ENCODE results near the gene ZDHHC12. TPM values are rescaled to one million over a fixed set of nuclear protein-coding genes. Genes with fewer than 3 reads are reported as not detected.
"Not testable (repeated sequence)": the region's sequence is repeated elsewhere in the genome, so short reads cannot be mapped to it uniquely, and the experiment has no call there.

ZDHHC12 gene
- total RNA-seq, 4 donors from 2014 or later: 13.2 to 34.1 (median 25.3) TPM

GRCh38 chr9:128701227-128701854 is 22.6 kb downstream of the ZDHHC12 start:
- WGBS, 2 donors: 71 to 78% methylated on average over 10 of the region's 10 CpGs

GRCh38 chr9:128699096-128699795 is 24.7 kb downstream of the ZDHHC12 start:
- Histone ChIP-seq H3K4me1 (peaks cover 0 to 16% (median 4%) of the 10 kb centered on the region in 4 donors), H3K36me3 (peaks cover 0 to 24% (median 0%) of the 10 kb centered on the region in 3 donors)
- not testable (repeated sequence) for H3K4me3 ChIP-seq; H3K27ac ChIP-seq; DNase-seq (ENCODE audit: low spot score in 2 of 2); H3K9me3 ChIP-seq; H3K27me3 ChIP-seq
- WGBS, 2 donors: 94 to 95% methylated on average over 30 of the region's 30 CpGs

More at GRCh38 chr9:128701227-128701854, 22.6 kb downstream of the ZDHHC12 start:
- peaks cover 0 to 7% (median 0%) of the 10 kb centered on the region in 3 donors for H3K36me3 ChIP-seq
- H3K27me3 ChIP-seq: no peaks in the 10 kb centered on the region
- no peak for DNase-seq (ENCODE audit: low spot score in 2 of 2)
- H3K4me3 ChIP-seq: no peak overlapping the region
- peaks cover 0 to 16% (median 4%) of the 10 kb centered on the region in 4 donors for H3K4me1 ChIP-seq
- TF ChIP-seq POLR2A (IDR thresholded peaks at IDR 0.05) (no peak), EP300 (IDR thresholded peaks at IDR 0.05) (no peak), CTCF (IDR thresholded peaks at IDR 0.05) (no peak)
- no peak overlapping the region for H3K27ac ChIP-seq
- H3K9me3 ChIP-seq: no peaks in the 10 kb centered on the region

GRCh38 chr9:128696923-128697707 is 26.8 kb downstream of the ZDHHC12 start:
- 65 to 67% methylated on average over 8 of the region's 8 CpGs for WGBS, 2 donors
- peaks cover 0 to 8% (median 0%) of the 10 kb centered on the region in 4 donors for H3K4me1 ChIP-seq
- no peak overlapping the region for H3K27ac ChIP-seq
- peaks cover 0 to 45% (median 12%) of the 10 kb centered on the region in 3 donors for H3K36me3 ChIP-seq
- H3K9me3 ChIP-seq: no peaks in the 10 kb centered on the region
- no peak overlapping the region for H3K4me3 ChIP-seq
- no peak for TF ChIP-seq EP300 (IDR thresholded peaks at IDR 0.05)
- no peak for TF ChIP-seq CTCF (IDR thresholded peaks at IDR 0.05)
- no peak for TF ChIP-seq POLR2A (IDR thresholded peaks at IDR 0.05)
- DNase-seq (ENCODE audit: low spot score in 2 of 2): no peak
- H3K27me3 ChIP-seq: no peaks in the 10 kb centered on the region

- Histone ChIP-seq H3K27me3 (no peaks in the 10 kb centered on the region), H3K4me1 (peaks cover 0 to 25% (median 12%) of the 10 kb centered on the region in 4 donors), H3K36me3 (peaks cover 0 to 49% (median 17%) of the 10 kb centered on the region in 3 donors), H3K27ac (no peak overlapping the region), H3K4me3 (no peak overlapping the region), H3K9me3 (no peaks in the 10 kb centered on the region)
- TF ChIP-seq POLR2A (IDR thresholded peaks at IDR 0.05) (no peak), EP300 (IDR thresholded peaks at IDR 0.05) (no peak), CTCF (IDR thresholded peaks at IDR 0.05) (no peak)
- DNase-seq (ENCODE audit: low spot score in 2 of 2): no peak
- 76 to 81% methylated on average over 6 of the region's 6 CpGs for WGBS, 2 donors
These were observed 29.6 kb downstream of the ZDHHC12 start for GRCh38 chr9:128694344-128694743.

GRCh38 chr9:128693738-128694137 is 30.2 kb downstream of the ZDHHC12 start:
- H3K9me3 ChIP-seq; H3K4me3 ChIP-seq; H3K27me3 ChIP-seq; DNase-seq (ENCODE audit: low spot score in 2 of 2); H3K27ac ChIP-seq: not testable (repeated sequence)
- WGBS, 2 donors: 79 to 81% methylated on average over 3 of the region's 3 CpGs
- peaks cover 0 to 49% (median 17%) of the 10 kb centered on the region in 3 donors for H3K36me3 ChIP-seq
- peaks cover 0 to 25% (median 12%) of the 10 kb centered on the region in 4 donors for H3K4me1 ChIP-seq

Measured in tibial nerve (tissue), 4 donors.